KOPT-K1 (cell line): ENCODE results near the gene DDX1.
"Not testable (repeated sequence)": the region's sequence is repeated elsewhere in the genome, so short reads cannot be mapped to it uniquely, and the experiment has no call there.

ENCODE experiments used
- H3K27ac ChIP-seq: fragments of 200-600 bp; sonication (generic); 2 replicates; pipeline ENCODE4 v1.5.1; 2016; ENCODE audit warnings: antibody characterized with exemption, mild to moderate bottlenecking, low read depth, low read length; ENCODE audit not compliant: poor library complexity, severe bottlenecking
- H3K36me3 ChIP-seq: fragments of 200-600 bp; sonication (generic); 2 replicates; pipeline ENCODE4 v1.5.1; 2017; ENCODE audit warnings: antibody characterized with exemption, mild to moderate bottlenecking, low read length, moderate library complexity; ENCODE audit not compliant: insufficient read depth
- H3K9me3 ChIP-seq: fragments of 200-600 bp; sonication (generic); 2 replicates; pipeline ENCODE4 v1.5.1; 2017; ENCODE audit warnings: antibody characterized with exemption, low read length, mild to moderate bottlenecking; ENCODE audit not compliant: insufficient read depth, poor library complexity, severe bottlenecking

The DDX1 gene

DNA sequence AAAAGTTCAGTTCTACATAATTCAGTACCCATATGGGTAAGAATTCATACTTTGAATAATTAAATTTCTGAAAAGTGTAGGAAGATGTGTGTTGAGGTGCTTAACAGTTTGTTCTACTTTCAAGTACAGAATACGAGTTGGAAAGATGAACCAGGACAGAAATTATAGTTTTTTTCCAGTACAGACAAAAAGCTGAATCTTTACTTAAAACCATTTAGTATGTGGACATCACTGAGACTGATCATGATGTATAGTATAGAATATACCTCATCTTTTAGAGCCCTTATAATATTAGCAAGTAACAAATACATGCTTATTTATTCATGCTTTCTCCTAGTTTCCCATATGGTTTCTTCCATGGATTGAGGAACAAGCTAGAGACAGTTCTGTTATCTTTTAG, 10.0 kb downstream of the DDX1 start:
- Histone ChIP-seq H3K27ac (no peak overlapping the region), H3K36me3 (peaks cover 99% of the 10 kb centered on the region), H3K9me3 (no peaks in the 10 kb centered on the region)

GRCh38 chr2:15602393-15602792, 10.7 kb downstream of the DDX1 start:
- H3K9me3 ChIP-seq: no peaks in the 10 kb centered on the region
- no peak overlapping the region for H3K27ac ChIP-seq
- peaks cover 99% of the 10 kb centered on the region for H3K36me3 ChIP-seq

GRCh38 chr2:15603044-15603765, 11.5 kb downstream of the DDX1 start:
- Histone ChIP-seq H3K36me3 (peaks cover 99% of the 10 kb centered on the region), H3K9me3 (no peaks in the 10 kb centered on the region), H3K27ac (no peak overlapping the region)

DNA sequence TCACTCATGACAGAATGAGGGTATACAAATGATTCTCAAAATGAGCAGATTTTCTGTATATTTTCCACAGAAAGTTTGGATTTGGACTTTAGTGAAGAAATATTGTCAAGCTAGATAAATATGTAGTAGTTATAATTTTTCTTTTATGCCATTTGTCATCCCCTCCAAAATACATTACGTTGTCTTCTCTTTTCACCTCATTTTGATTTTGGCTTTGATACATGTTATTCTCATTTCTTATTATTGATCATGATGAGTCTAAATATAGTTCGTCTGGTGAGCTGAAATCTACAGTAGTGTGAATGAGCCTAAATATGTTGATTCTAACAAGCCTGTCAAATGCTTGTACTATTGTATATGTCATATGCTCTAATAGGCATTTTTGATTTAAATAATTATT, 12.3 kb downstream of the DDX1 start:
- Histone ChIP-seq H3K9me3 (no peaks in the 10 kb centered on the region), H3K27ac (no peak overlapping the region), H3K36me3 (peaks cover 99% of the 10 kb centered on the region)

- Histone ChIP-seq H3K27ac (no peak overlapping the region), H3K9me3 (no peaks in the 10 kb centered on the region), H3K36me3 (peaks cover 100% of the 10 kb centered on the region)
Measured at GRCh38 chr2:15605721-15606120, 14.1 kb downstream of the DDX1 start.

DNA sequence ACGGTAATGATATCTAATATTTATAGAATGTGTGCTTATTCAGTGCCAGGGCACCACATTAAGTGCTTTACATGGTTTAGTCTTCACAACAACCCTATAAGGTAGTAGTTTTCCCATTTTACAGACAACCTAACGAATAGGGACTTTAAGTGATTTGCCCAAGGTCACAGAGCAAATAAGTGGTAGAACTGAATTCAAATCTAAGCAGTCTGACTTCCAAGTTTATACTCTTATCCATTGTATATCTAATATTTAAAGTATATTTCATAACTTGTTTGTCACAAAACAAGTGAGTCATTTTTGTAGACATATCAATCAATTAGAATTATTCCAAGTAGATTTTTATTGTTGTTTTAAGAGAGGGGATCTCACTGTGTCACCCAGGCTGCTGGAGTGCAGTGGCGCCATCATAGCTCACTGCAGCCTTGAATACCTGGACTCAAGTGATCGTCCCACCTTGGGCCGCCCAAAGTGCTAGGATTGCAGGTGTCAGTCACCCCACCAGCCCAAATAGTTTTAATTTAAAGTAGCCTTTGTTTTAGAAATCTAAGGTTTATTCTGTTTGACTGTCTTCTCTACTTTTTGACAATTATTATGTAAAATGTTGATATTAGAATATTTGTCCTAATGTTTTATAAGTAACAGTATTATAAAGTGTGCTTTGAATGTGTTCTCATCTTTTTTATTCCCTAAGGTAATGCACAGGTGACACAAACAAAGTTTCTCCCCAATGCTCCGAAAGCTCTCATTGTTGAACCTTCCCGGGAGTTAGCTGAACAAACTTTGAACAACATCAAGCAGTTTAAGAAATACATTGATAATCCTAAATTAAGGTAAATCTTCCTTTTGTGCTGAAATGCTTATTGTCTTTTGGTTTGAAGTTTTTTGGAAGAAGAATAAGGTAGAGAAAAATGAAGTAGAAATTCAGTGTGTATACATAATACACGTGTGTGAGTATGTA, 15.1 kb downstream of the DDX1 start:
- Histone ChIP-seq H3K36me3 (peaks cover 89% of the 10 kb centered on the region), H3K9me3 (no peaks in the 10 kb centered on the region), H3K27ac (no peak overlapping the region)

DNA sequence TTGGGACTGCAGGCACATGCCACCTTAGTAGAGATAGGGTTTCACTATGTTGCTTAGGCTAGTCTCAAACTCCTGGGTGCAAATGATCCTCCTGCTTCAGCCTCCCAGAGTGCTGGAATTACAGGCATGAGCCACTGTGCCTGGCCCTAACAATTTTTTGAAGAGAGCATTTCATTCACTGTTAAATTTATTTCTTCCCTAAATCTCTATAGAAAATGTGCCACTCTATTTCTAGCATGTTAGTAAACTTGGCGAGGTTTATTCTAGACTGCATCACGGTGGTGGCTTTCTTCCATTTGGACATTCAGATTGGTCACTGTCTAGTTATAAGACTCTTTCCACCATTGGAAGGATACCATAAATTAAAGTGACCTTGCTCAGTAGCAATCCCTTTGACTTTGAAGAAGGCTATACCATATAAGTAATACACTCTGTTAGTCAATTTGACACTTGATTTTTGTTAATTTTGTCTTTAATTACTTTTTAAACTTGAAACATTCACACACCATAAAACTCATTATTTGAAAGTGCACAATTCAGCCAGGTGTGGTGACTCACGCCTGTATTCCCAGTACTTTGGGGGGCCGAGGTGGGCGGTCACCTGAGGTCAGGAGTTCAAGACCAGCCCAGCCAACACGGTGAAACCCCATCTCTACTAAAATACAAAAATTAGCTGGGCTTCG, 16.2 kb downstream of the DDX1 start:
- Histone ChIP-seq H3K36me3 (peaks cover 78% of the 10 kb centered on the region), H3K9me3 (no peaks in the 10 kb centered on the region), H3K27ac (no peak overlapping the region)

DNA sequence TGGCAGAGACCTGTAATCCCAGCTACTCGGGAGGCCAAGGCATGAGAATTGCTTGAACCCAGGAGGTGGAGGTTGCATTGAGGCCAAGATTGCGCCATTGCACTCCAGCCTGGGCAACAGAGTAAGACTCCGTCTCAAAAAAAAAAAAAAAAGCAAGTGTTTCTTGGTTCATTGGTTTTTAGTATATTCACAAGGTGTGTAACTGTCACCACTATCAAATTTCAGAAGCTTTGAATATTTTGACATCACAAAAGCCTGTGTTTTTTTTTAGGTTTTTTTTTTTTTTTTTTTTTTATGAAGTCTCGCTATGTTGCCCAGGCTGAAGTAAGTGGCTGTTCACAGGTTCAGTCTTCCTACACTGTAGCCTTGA, 16.7 kb downstream of the DDX1 start:
- H3K36me3 ChIP-seq: peaks cover 77% of the 10 kb centered on the region

GRCh38 chr2:15609341-15610042, 17.8 kb downstream of the DDX1 start:
- peaks cover 77% of the 10 kb centered on the region for H3K36me3 ChIP-seq
- no peak overlapping the region for H3K27ac ChIP-seq
- H3K9me3 ChIP-seq: no peaks in the 10 kb centered on the region

More for the DNA sequence above, 16.7 kb downstream of the DDX1 start:
- Histone ChIP-seq H3K27ac (no peak overlapping the region), H3K9me3 (no peaks in the 10 kb centered on the region)

DNA sequence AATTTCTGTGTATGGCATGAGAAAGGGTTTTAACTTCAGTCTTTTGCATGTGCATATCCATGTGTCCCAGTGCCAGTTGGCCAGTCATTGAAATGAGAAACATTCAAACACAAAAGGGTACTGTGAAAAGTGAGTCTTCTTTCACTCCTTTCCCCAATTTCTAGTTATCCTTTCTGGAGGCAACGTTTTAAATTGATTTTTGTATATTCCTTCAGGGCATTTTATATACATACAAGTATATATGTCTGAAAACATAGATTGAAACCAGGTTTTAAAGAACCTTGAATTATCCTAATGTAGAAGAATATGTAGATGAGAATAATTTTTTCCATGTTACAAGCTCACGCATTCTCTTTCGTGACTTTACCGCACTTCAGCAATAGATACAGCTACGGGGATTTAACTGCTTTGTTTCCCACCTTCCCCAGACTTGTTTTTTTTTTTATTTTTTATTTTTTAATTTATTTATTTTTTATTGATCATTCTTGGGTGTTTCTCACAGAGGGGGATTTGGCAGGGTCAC, 18.8 kb downstream of the DDX1 start:
- Histone ChIP-seq H3K27ac (no peak overlapping the region), H3K9me3 (no peaks in the 10 kb centered on the region), H3K36me3 (peaks cover 77% of the 10 kb centered on the region)

- not testable (repeated sequence) for H3K9me3 ChIP-seq, H3K27ac ChIP-seq
- H3K36me3 ChIP-seq: peaks cover 74% of the 10 kb centered on the region
Measured at GRCh38 chr2:15612101-15612500, 20.4 kb downstream of the DDX1 start.

- Histone ChIP-seq H3K9me3 (no peaks in the 10 kb centered on the region), H3K27ac (no peak overlapping the region), H3K36me3 (peaks cover 74% of the 10 kb centered on the region)
Measured at GRCh38 chr2:15613736-15614429, 22.2 kb downstream of the DDX1 start.

DNA sequence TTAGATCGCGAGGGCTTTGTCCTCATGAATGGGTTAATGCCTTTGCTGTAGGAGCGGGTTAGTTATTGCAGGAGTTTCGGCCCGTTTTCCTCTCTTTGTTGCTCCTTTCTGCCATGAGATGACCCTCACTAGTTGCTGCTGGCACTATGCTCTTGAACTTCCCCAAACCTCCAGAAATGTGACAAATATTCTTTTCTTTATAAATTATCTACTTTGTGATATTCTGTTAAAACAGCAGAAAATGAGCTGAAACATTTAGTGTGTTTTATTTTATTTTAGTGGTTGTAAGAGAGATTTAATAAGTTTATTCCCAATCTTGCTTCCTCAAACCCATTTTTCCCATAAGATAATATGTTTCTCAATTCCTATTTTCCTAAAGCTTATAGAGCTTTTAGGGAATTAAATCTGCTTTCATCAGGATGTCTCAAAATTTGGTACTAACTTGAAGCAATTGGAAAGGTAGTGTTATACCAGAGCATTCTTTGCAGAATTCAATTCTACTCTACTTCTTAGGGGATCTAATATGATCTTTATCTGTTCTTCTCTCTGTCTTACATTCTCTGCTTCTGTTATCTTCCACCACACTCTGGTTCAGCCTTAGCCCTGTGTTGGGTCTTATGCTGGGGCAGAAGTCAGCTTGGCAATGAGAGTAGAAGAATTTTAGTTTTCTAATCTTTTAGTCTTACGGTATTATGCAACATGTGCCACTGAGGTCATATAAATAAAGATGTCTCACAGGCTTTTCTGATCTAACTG, 23.1 kb downstream of the DDX1 start:
- Histone ChIP-seq H3K9me3 (no peaks in the 10 kb centered on the region), H3K27ac (no peak overlapping the region), H3K36me3 (peaks cover 74% of the 10 kb centered on the region)
